Measurements from ENCODE around the gene ADGRA3. TPM values are rescaled to one million over a fixed set of nuclear protein-coding genes. Genes with fewer than 3 reads are reported as not detected.

ADGRA3 gene
- total RNA-seq, 6 donors from 2014 or later = 9.2 to 32.7 (median 17.2) TPM

DNA sequence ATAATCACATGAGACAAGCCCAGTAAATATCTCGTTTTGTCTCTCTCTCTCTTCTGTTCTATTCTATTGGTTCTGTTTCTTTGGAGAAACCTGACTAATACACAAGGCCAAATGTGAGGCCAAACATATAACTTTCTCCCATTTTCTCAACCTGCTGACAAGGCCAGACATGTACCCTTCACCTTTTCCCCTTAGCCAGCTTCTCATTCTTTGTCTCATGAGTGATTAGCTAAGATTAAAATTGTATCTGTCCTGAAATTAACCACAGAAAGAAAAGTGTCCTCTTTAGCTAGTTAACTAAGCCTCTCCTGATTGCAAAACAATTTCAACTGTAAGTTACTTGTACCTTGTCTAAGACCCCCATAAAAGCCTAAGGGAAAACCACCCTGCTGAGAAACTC, 18.5 kb upstream of the ADGRA3 start:
- Histone ChIP-seq H3K9me3 (peaks cover 0 to 14% (median 10%) of the 10 kb centered on the region in 4 donors), H3K27ac (no peak overlapping the region), H3K36me3 (no peaks in the 10 kb centered on the region), H3K4me3 (no peak overlapping the region), H3K4me1 (no peaks in the 10 kb centered on the region), H3K27me3 (no peaks in the 10 kb centered on the region)
- 67 to 74% methylated on average over 1 of the region's 1 CpG for WGBS, 2 donors
- TF ChIP-seq POLR2AphosphoS5 (IDR thresholded peaks at IDR 0.05) = no peak
- TF ChIP-seq, protein P1, sequence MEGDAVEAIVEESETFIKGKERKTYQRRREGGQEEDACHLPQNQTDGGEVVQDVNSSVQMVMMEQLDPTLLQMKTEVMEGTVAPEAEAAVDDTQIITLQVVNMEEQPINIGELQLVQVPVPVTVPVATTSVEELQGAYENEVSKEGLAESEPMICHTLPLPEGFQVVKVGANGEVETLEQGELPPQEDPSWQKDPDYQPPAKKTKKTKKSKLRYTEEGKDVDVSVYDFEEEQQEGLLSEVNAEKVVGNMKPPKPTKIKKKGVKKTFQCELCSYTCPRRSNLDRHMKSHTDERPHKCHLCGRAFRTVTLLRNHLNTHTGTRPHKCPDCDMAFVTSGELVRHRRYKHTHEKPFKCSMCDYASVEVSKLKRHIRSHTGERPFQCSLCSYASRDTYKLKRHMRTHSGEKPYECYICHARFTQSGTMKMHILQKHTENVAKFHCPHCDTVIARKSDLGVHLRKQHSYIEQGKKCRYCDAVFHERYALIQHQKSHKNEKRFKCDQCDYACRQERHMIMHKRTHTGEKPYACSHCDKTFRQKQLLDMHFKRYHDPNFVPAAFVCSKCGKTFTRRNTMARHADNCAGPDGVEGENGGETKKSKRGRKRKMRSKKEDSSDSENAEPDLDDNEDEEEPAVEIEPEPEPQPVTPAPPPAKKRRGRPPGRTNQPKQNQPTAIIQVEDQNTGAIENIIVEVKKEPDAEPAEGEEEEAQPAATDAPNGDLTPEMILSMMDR (IDR thresholded peaks at IDR 0.05) = no peak
- TF ChIP-seq EP300 (IDR thresholded peaks at IDR 0.05) = no peak
- no peak for TF ChIP-seq POLR2A (IDR thresholded peaks at IDR 0.05)
- ATAC-seq (ENCODE audit: low FRiP score in 2 of 2) (no peak), DNase-seq (no peak)

DNA sequence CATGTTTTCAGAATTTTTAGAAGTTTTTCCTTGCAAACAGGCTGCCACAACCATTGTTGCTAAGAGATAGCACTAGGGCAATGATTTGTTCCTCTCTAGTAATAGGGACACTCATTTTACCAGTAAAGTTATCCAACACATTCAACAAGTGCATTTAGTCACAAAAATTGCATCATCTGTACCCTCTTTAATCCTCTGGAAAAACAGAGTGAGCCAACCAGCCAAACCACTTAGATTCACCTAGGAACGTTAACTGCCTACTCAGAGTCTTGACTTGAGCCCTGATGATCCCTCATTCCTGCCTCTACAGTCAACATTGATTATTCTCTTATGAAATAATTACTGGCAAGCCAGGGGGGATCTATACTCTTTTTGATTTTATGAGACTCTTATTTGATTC, 17.0 kb upstream of the ADGRA3 start:
- Histone ChIP-seq H3K36me3 (no peaks in the 10 kb centered on the region), H3K9me3 (peaks cover 0 to 14% (median 10%) of the 10 kb centered on the region in 4 donors), H3K4me3 (no peak overlapping the region), H3K4me1 (no peaks in the 10 kb centered on the region), H3K27ac (no peak overlapping the region), H3K27me3 (no peaks in the 10 kb centered on the region)
- TF ChIP-seq EP300 (IDR thresholded peaks at IDR 0.05) = no peak
- TF ChIP-seq, protein P1 (IDR thresholded peaks at IDR 0.05) = no peak
- TF ChIP-seq POLR2AphosphoS5 (IDR thresholded peaks at IDR 0.05) = no peak
- TF ChIP-seq POLR2A (IDR thresholded peaks at IDR 0.05) = no peak
- WGBS, 2 donors = 50 to 83% methylated on average over 1 of the region's 1 CpG
- no peak for DNase-seq
- ATAC-seq (ENCODE audit: low FRiP score in 2 of 2) = no peak

DNA sequence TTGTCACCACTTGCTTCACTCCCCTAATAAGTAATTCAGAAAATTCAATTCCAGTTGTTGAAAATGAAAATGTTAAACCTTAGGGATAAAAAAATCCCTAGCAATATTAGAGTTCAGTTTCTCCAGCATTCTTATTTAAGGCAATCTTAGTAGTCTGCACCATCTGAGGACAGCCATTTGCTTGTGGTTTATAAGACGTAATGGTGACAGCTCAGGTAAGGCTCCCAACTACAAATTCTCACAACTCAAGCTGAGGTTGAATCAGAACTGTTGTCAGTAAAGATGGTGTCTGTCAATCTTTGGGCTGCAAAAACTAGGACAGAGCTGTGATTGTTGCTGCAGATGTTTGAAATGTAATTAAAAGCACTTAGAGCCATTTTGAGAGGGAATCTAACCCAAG, 16.3 kb upstream of the ADGRA3 start:
- no peak for DNase-seq
- TF ChIP-seq POLR2A (IDR thresholded peaks at IDR 0.05) (no peak), EP300 (IDR thresholded peaks at IDR 0.05) (no peak), POLR2AphosphoS5 (IDR thresholded peaks at IDR 0.05) (no peak)
- TF ChIP-seq, protein P1 (IDR thresholded peaks at IDR 0.05) = no peak
- H3K27me3 ChIP-seq = no peaks in the 10 kb centered on the region
- no peak overlapping the region for H3K27ac ChIP-seq
- 67 to 73% methylated on average over 1 of the region's 1 CpG for WGBS, 2 donors
- no peaks in the 10 kb centered on the region for H3K4me1 ChIP-seq
- no peaks in the 10 kb centered on the region for H3K36me3 ChIP-seq
- ATAC-seq (ENCODE audit: low FRiP score in 2 of 2) = no peak
- H3K9me3 ChIP-seq = peaks cover 0 to 14% (median 10%) of the 10 kb centered on the region in 4 donors
- H3K4me3 ChIP-seq = no peak overlapping the region

DNA sequence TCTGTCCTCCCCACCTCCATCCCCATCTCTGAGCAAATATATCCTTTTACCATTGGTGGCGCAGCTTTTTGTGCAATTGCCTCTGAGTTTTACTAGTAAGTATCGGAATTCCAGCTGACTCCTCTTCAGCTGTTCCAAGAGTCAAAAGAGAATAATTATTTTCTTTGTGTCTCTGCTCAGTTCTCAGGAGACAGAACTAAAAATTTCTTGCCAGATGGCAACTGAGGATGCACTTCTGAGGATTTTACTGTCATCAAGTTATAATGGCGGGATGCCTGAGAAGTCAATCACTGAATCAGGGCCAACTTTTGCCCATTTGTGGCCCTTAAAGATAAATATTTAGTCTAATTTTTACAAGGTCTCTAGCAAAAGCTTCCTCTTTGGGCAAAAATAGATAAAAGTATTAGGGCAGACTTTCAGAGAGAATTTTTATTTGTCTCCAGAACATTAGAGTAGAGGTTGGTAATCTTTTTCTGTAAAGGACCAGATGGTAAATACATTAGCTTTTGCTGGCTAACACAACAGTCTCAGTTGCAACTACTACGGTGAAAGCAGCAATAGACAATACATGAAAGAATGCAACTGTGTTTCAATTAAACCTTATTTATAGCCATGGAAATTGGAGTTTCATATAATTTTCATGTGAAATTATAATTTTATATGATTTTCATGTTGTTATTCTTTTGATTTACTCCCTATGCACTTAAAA, 15.6 kb upstream of the ADGRA3 start:
- 67 to 75% methylated on average over 4 of the region's 4 CpGs for WGBS, 2 donors

More for the DNA sequence above, 15.6 kb upstream of the ADGRA3 start:
- no peak for TF ChIP-seq POLR2AphosphoS5 (IDR thresholded peaks at IDR 0.05)
- TF ChIP-seq, protein P1 (IDR thresholded peaks at IDR 0.05) = no peak
- no peak for TF ChIP-seq EP300 (IDR thresholded peaks at IDR 0.05)
- TF ChIP-seq POLR2A (IDR thresholded peaks at IDR 0.05) = no peak
- ATAC-seq (ENCODE audit: low FRiP score in 2 of 2) (no peak), DNase-seq (no peak)
- Histone ChIP-seq H3K27ac (no peak overlapping the region), H3K4me3 (no peak overlapping the region), H3K27me3 (no peaks in the 10 kb centered on the region), H3K9me3 (peaks cover 0 to 14% (median 10%) of the 10 kb centered on the region in 4 donors), H3K4me1 (no peaks in the 10 kb centered on the region), H3K36me3 (no peaks in the 10 kb centered on the region)

Measured in upper lobe of left lung (tissue), 6 donors.